ENCODE results near the gene FADS1. TPM values are rescaled to one million over a fixed set of nuclear protein-coding genes. Genes with fewer than 3 reads are reported as not detected.

Gene FADS1
- total and polyA plus RNA-seq, 7 experiments from 2014 or later, result 0.62 to 52.1 (median 2.6) TPM; not detected in 1

GRCh38 chr11:61832754-61833153 lies 16.0 kb upstream of the FADS1 start:
- DNase-seq, result no peak
- Mint-ChIP-seq H3K9me3 (peaks cover 0 to 5% (median 0%) of the 10 kb centered on the region in 11 donors), H3K27me3 (peaks cover 0 to 41% (median 30%) of the 10 kb centered on the region in 5 donors), H3K4me1 (peaks cover 32 to 72% (median 41%) of the 10 kb centered on the region in 7 donors), H3K36me3 (peaks cover 0 to 15% (median 3%) of the 10 kb centered on the region in 5 donors), H3K4me3 (peak overlapping the region in 3 of 10 donors; percentile 16 to 84 (median 34)), H3K27ac (peak overlapping the region in 3 of 9 donors; percentile 60 to 98 (median 94))
- Histone ChIP-seq H3K27ac (ENCODE audit: low read depth, low read length) (no peak overlapping the region), H3K9me3 (ENCODE audit: control insufficient read depth in 2 of 3, low read length in 3 of 3) (no peaks in the 10 kb centered on the region), H3K4me1 (ENCODE audit: control insufficient read depth in 2 of 2, insufficient read depth in 2 of 2, low read length in 2 of 2) (peaks cover 16 to 24% of the 10 kb centered on the region in 2 donors), H3K4me3 (ENCODE audit: low read length) (no peak overlapping the region), H3K36me3 (ENCODE audit: control insufficient read depth in 2 of 3, insufficient read depth in 3 of 3, low read length in 3 of 3) (no peaks in the 10 kb centered on the region), H3K27me3 (ENCODE audit: control insufficient read depth in 2 of 2, insufficient read depth in 2 of 2, low read length in 2 of 2) (no peaks in the 10 kb centered on the region)
- intact Hi-C loops (cut with micrococcal nuclease), result loop anchor here in 1 of 2 donors (5.0 kb wide), 1 partner anchor 290 kb away; the partner anchor contains the start of gene INCENP
- ChIA-PET POLR2A (no interaction called here), CTCF (no interaction called here)
- no peak for ATAC-seq

- Histone ChIP-seq H3K27ac (ENCODE audit: low read depth, low read length) (no peak overlapping the region), H3K9me3 (ENCODE audit: control insufficient read depth in 2 of 3, low read length in 3 of 3) (no peaks in the 10 kb centered on the region), H3K4me3 (ENCODE audit: low read length) (no peak overlapping the region), H3K36me3 (ENCODE audit: control insufficient read depth in 2 of 3, insufficient read depth in 3 of 3, low read length in 3 of 3) (no peaks in the 10 kb centered on the region), H3K4me1 (ENCODE audit: control insufficient read depth in 2 of 2, insufficient read depth in 2 of 2, low read length in 2 of 2) (peaks cover 16 to 24% of the 10 kb centered on the region in 2 donors), H3K27me3 (ENCODE audit: control insufficient read depth in 2 of 2, insufficient read depth in 2 of 2, low read length in 2 of 2) (no peaks in the 10 kb centered on the region)
- peaks cover 32 to 72% (median 41%) of the 10 kb centered on the region in 7 donors for H3K4me1 Mint-ChIP-seq
- peaks cover 0 to 41% (median 31%) of the 10 kb centered on the region in 5 donors for H3K27me3 Mint-ChIP-seq
- intact Hi-C loops (cut with micrococcal nuclease), result loop anchor here in 1 of 2 donors (5.0 kb wide), 1 partner anchor 290 kb away; the partner anchor contains the start of gene INCENP
- ChIA-PET CTCF (no interaction called here), POLR2A (no interaction called here)
- peaks cover 0 to 5% (median 0%) of the 10 kb centered on the region in 11 donors for H3K9me3 Mint-ChIP-seq
- peaks cover 0 to 15% (median 3%) of the 10 kb centered on the region in 5 donors for H3K36me3 Mint-ChIP-seq
- DNase-seq (no peak), ATAC-seq (no peak)
- H3K27ac Mint-ChIP-seq, result peak overlapping the region in 2 of 9 donors; percentile 94 to 98
- peak overlapping the region in 1 of 10 donors; percentile 91 for H3K4me3 Mint-ChIP-seq
Measured at GRCh38 chr11:61832207-61832606, 15.4 kb upstream of the FADS1 start.

GRCh38 chr11:61830237-61831105 lies 13.7 kb upstream of the FADS1 start:
- ChIA-PET POLR2A (interaction anchor here (0.9 kb wide), 1 partner anchor 105 kb away, joined by 3 read pairs; no protein-coding TSS in a partner anchor), CTCF (interaction anchor here (0.6 to 0.9 kb wide), 3 partner anchors 11 to 276 kb away, joined by 3 to 4 read pairs (median 3); no protein-coding TSS in a partner anchor)
- Histone ChIP-seq H3K4me1 (ENCODE audit: control insufficient read depth in 2 of 2, insufficient read depth in 2 of 2, low read length in 2 of 2) (peaks cover 16 to 24% of the 10 kb centered on the region in 2 donors), H3K27ac (ENCODE audit: low read depth, low read length) (no peak overlapping the region), H3K36me3 (ENCODE audit: control insufficient read depth in 2 of 3, insufficient read depth in 3 of 3, low read length in 3 of 3) (no peaks in the 10 kb centered on the region), H3K4me3 (ENCODE audit: low read length) (no peak overlapping the region), H3K27me3 (ENCODE audit: control insufficient read depth in 2 of 2, insufficient read depth in 2 of 2, low read length in 2 of 2) (no peaks in the 10 kb centered on the region), H3K9me3 (ENCODE audit: control insufficient read depth in 2 of 3, low read length in 3 of 3) (no peaks in the 10 kb centered on the region)
- intact Hi-C loops (cut with micrococcal nuclease), result loop anchor here in 1 of 2 donors (5.0 kb wide), 1 partner anchor 292 kb away; the partner anchor contains the start of gene INCENP
- Mint-ChIP-seq H3K27me3 (peaks cover 0 to 49% (median 33%) of the 10 kb centered on the region in 5 donors), H3K9me3 (peaks cover 0 to 5% (median 0%) of the 10 kb centered on the region in 11 donors), H3K36me3 (peaks cover 0 to 17% (median 3%) of the 10 kb centered on the region in 5 donors), H3K27ac (peak overlapping the region in 1 of 9 donors; percentile 98), H3K4me1 (peaks cover 31 to 73% (median 39%) of the 10 kb centered on the region in 7 donors), H3K4me3 (peak overlapping the region in 5 of 10 donors; percentile 5 to 91 (median 59))
- DNase-seq, result no peak
- no peak for ATAC-seq

GRCh38 chr11:61829806-61830205 lies 13.0 kb upstream of the FADS1 start:
- Mint-ChIP-seq H3K4me3 (peak overlapping the region; percentile 25 to 91 (median 84)), H3K36me3 (peaks cover 0 to 17% (median 3%) of the 10 kb centered on the region in 5 donors), H3K27ac (peak overlapping the region in 1 of 9 donors; percentile 93), H3K9me3 (peaks cover 0 to 5% (median 0%) of the 10 kb centered on the region in 11 donors), H3K27me3 (peaks cover 0 to 49% (median 33%) of the 10 kb centered on the region in 5 donors), H3K4me1 (peaks cover 27 to 69% (median 35%) of the 10 kb centered on the region in 7 donors)
- Histone ChIP-seq H3K4me1 (ENCODE audit: control insufficient read depth in 2 of 2, insufficient read depth in 2 of 2, low read length in 2 of 2) (peaks cover 13 to 19% of the 10 kb centered on the region in 2 donors), H3K27me3 (ENCODE audit: control insufficient read depth in 2 of 2, insufficient read depth in 2 of 2, low read length in 2 of 2) (no peaks in the 10 kb centered on the region), H3K27ac (ENCODE audit: low read depth, low read length) (no peak overlapping the region), H3K4me3 (ENCODE audit: low read length) (no peak overlapping the region), H3K9me3 (ENCODE audit: control insufficient read depth in 2 of 3, low read length in 3 of 3) (no peaks in the 10 kb centered on the region), H3K36me3 (ENCODE audit: control insufficient read depth in 2 of 3, insufficient read depth in 3 of 3, low read length in 3 of 3) (no peaks in the 10 kb centered on the region)
- CTCF ChIA-PET, result interaction anchor here (0.6 to 0.9 kb wide), 3 partner anchors 12 to 276 kb away, joined by 3 to 4 read pairs (median 3); no protein-coding TSS in a partner anchor
- POLR2A ChIA-PET, result no interaction called here
- DNase-seq, result no peak
- intact Hi-C loops (cut with micrococcal nuclease), result loop anchor here (5.0 kb wide), 2 partner anchors 62 to 292 kb away; partner anchors contain the start of genes FADS3 (in 1 of the 2) and INCENP (in 1 of the 2)
- ATAC-seq, result no peak

- Histone ChIP-seq H3K9me3 (ENCODE audit: control insufficient read depth in 2 of 3, low read length in 3 of 3) (no peaks in the 10 kb centered on the region), H3K4me3 (ENCODE audit: low read length) (peak overlapping the region; percentile 64), H3K36me3 (ENCODE audit: control insufficient read depth in 2 of 3, insufficient read depth in 3 of 3, low read length in 3 of 3) (no peaks in the 10 kb centered on the region), H3K27me3 (ENCODE audit: control insufficient read depth in 2 of 2, insufficient read depth in 2 of 2, low read length in 2 of 2) (no peaks in the 10 kb centered on the region), H3K4me1 (ENCODE audit: control insufficient read depth in 2 of 2, insufficient read depth in 2 of 2, low read length in 2 of 2) (peaks cover 5 to 11% of the 10 kb centered on the region in 2 donors), H3K27ac (ENCODE audit: low read depth, low read length) (no peak overlapping the region)
- H3K27me3 Mint-ChIP-seq, result peaks cover 0 to 46% (median 30%) of the 10 kb centered on the region in 5 donors
- intact Hi-C loops (cut with micrococcal nuclease), result loop anchor here (1.0 to 5.0 kb wide), 2 partner anchors 37 to 63 kb away; partner anchors contain the start of genes FEN1 (in 2 of the 2), TMEM258 (in 2 of the 2) and FADS3 (in 1 of the 2)
- POLR2A ChIA-PET, result no interaction called here
- CTCF ChIA-PET, result interaction anchor here (1.1 to 1.3 kb wide), 2 partner anchors 11 to 279 kb away, joined by 3 read pairs; no protein-coding TSS in a partner anchor
- peak overlapping the region in 2 of 9 donors; percentile 63 to 93 for H3K27ac Mint-ChIP-seq
- peak; percentile 44 for ATAC-seq
- peaks cover 0 to 5% (median 0%) of the 10 kb centered on the region in 11 donors for H3K9me3 Mint-ChIP-seq
- H3K36me3 Mint-ChIP-seq, result peaks cover 0 to 15% (median 3%) of the 10 kb centered on the region in 5 donors
- H3K4me1 Mint-ChIP-seq, result peaks cover 17 to 61% (median 27%) of the 10 kb centered on the region in 7 donors
- peak in 7 of 9 donors; percentile 9 to 74 (median 31) for DNase-seq
- H3K4me3 Mint-ChIP-seq, result peak overlapping the region; percentile 77 to 91 (median 84)
Measured at GRCh38 chr11:61828629-61829407, 12.0 kb upstream of the FADS1 start.

Data from naive thymus-derived CD4-positive, alpha-beta T cell (primary cell).